GM19043 (cell line): ENCODE data around the gene SPINT4.
"Not testable (repeated sequence)": the region's sequence is repeated elsewhere in the genome, so short reads cannot be mapped to it uniquely, and the experiment has no call there.

Experiments
- ATAC-seq: cut with Tn5 transposase; IDR thresholded peaks from one replicate; pipeline ENCODE4 v1.9.1; 2021; ENCODE audit warnings: low read depth; ENCODE audit not compliant: unreplicated experiment

SPINT4 gene

DNA sequence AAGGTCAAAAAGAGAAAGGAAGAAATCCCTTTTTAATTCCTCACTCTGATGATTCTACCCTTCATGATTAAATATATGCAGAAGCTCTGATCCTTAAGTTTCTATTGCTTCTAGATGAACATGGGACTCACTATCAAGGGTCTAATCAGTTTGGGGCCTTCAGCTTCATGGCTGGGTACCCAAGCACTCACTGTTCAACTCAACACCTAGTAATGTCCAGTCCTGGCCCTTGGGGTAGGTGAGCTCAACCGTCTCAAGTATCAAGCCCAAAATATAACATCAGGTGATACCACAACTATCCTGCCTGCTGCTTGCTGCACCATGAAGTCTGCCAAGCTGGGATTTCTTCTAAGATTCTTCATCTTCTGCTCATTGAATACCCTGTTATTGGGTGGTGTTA, at the start of gene SPINT4:
Gene SPINT4 (plus strand): TSS at position 301 of the 400 bp plus-strand sequence. CDS start 21 bp downstream, at position 322.
- ATAC-seq: no peak

DNA sequence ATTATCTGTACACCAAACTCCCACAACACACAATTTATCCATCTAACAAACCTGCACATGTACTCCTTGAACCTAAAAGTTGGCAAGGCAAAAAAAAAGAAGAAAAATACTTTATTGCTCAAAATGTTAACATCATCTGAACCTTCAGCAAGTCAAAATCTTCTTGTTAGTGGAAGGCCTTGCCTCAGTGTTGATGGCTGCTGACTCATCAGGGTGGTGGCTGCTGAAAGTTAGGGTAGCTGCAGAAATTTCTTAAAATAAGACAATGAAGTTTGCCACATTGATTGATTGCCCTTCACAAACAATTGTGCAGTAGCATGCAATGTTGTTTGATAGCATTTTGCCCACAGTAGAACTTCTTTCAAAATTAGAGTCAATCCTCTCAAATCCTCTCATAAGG, 49.4 kb upstream of the SPINT4 start:
- ATAC-seq: no peak

DNA sequence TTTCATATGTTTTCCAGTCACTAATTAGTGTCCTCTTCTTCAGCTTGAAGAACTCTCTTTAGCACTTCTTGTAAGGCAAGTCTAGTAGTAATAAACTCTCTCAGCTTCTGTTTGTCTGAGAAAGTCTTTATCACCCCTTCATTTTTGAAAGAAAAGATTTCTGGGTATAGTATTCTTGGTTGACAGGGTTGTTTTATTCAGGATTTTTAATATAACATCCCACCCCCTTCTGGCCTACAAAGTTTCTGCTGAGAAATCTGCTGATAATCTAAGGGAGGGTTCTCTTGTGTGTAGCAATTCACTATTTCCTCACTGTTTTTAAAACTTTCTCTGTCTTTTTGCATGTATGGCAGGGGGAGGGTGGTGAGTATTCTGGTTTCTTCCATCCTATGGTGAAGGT, 42.5 kb upstream of the SPINT4 start:
- no peak for ATAC-seq

DNA sequence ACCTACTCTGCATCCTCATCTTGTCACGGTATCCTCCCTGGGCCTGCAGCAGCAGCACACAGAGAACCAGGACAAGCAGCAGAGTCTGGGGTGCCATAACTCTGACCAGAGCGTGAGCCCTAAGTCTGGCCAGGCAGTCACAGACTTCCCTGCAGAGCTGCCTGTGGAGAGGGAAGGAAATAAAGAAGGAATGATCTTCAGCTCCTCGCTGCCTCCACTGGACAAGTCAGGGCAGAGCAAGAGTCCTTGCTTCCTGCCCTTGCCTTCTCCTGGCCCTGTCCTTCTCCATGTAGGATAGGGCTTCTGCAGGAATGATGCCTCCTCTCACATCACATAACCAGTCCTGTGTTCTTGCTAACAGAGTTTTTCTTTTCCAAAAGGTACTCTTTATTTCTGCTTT, 36.3 kb upstream of the SPINT4 start:
- no peak for ATAC-seq

DNA sequence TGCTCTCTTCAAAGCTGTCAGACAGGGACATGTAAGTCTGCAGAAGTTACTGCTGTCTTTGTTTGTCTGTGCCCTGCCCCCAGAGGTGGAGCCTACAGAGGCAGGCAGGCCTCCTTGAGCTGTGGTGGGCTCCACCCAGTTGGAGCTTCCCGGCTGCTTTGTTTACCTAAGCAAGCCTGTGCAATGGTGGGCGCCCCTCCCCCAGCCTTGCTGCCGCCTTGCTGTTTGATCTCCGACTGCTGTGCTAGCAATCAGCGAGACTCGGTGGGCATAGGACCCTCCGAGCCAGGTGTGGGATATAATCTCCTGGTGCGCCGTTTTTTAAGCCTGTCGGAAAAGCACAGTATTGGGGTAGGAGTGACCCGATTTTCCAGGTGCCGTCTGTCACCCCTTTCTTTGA, 28.8 kb upstream of the SPINT4 start:
- ATAC-seq: not testable (repeated sequence)

DNA sequence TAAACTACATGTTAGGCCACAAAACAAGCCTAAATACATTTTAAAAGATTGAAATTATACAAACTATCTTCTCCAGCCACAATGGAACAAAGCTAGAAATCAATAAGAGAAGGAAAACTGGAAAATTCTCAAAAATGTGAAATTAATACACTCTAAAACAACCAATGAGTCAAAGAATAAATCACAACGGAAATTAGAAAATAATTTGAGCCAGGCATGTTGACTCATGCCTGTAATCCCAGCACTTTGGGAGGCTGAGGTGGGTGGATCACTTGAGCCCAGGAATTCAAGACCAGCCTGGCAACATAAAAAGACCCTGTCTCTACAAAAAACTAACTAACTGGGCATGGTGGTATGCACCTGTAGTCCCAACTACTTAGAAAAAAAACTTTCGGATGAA, 26.7 kb upstream of the SPINT4 start:
- ATAC-seq: no peak

DNA sequence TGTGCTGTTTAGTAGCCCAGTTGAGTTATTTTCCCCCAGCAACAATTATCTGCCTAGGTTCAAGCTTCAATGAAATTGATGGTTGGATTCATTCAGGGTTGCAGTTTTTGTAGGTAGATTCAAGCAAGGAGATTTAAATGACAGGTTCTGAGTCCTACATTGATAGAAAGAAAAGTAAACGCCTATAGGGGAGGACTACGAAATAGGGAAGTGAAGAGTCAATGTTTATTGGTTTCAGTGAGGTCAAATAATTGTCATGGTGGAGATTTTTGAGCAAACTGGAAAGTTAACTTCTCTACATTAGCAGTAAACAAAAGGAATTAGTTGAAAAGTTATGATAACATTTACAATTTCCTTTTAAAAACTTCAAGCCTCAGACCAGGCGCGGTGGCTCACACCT, 21.0 kb upstream of the SPINT4 start:
- no peak for ATAC-seq

DNA sequence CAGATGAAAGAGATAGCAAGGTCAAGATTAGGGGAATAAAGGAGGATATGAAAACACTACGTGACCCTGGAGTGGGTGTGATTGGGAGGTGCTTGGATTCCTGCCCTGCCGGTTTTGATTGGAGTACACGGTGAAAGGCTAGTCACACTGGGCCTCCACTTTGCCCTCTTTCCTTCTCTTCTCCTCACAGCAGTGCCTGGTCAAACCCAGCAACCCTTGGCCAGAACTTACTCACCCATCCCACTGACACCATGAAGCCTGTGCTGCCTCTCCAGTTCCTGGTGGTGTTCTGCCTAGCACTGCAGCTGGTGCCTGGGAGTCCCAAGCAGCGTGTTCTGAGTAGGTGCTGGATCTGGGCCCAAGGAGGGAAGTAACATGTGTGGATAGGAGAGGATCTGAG, 20.3 kb upstream of the SPINT4 start, which contains the start of gene WFDC13:
Gene WFDC13 (plus strand): TSS at position 166 of the 400 bp plus-strand sequence. CDS start 86 bp downstream, at position 252.
- ATAC-seq: no peak

DNA sequence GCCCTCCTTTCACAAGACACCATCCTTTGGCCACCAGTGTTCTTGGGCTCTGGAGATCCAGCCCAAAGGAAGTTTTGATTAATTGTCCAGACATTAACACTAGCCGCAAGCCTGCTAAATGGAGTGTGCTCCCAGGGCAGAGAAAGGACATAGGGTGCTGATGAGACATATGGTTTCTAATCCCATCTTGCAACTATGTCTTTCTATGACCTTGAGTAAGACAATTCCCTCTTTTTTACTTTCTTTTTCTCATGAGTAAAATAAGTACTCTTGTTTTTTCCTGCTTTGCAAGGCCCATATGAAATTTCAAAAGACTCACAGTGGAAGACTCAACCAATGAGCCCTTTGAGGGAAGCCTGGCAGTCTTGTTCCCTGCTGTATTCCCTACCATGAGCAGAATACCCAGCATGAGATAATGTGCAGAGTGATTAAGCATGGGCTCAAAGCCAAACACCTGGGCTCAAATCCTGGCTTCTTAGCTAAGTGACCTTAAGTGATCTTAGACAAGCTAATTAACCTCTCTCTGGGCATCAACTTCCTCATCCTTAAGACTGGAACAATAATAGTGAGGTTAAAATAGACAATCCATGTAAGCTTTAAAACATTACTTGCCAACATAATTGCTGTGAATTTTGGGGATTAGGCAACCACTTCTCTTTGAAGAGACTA, 17.0 kb upstream of the SPINT4 start, which contains the start of gene WFDC10B:
Gene WFDC10B (minus strand): TSS at position 51 of the 669 bp plus-strand sequence. CDS start 19,027 bp downstream, outside the sequence.
- ATAC-seq: no peak

DNA sequence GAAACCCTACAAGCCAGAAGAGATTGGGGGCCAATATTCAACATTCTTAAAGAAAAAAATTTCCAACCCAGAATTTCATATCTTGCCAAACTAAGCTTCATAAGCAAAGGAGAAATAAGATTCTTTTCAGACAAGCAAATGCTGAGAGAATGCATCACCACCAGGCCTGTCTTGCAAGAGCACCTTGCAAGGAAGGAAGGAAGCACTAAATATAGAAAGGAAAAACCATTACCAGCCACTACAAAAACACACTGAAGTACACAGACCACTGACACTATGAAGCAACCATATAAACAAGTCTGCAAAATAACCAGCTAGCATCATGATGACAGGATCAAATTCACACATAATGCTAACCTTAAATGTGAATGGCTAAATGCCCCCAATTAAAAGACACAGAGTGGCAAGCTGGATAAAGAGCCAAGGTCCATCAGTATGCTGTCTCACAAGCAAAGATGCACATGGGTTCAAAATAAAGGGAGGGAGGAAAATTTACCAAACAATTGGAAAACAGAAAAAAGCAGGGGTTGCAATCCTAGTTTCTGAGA, 5.9 kb upstream of the SPINT4 start:
- ATAC-seq: not testable (repeated sequence)

DNA sequence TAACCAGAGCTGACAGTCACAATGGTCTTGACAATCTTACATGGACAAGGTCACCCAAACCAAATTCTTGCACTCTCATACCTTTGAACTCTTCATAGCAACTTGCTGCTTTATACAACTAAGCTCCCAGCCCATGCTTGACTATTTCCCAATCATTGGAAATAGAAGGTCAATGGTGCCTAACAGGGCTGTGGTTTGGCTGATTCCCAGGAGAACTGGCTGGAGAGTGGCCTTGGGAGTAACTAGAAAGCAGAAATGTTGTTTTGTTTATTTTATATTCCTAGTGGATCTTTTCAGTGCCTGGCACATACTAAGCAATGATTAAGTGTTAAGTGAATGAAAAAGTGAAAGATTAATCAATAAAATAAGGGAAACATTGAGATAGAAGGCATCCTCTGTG, 3.0 kb downstream of the SPINT4 start:
- no peak for ATAC-seq

DNA sequence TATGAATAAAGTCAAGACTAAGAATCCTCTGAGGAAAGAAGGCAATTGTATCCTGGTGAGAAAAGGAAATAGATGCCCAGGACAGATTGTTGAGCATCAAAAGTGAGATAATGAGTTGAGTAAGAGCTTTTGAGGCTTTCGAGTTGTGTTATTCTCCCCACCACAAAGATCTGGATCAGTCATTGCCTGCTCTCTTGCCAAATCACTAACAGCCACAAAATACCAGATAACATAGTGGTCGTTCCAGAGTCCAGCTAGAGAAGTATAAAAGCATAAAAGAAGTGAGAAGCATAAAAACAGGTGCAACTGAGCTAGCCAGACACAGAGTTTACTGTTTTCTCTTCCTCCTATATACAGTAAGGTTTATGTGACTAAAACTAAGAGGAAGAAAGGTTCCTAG, 4.9 kb downstream of the SPINT4 start:
- no peak for ATAC-seq

DNA sequence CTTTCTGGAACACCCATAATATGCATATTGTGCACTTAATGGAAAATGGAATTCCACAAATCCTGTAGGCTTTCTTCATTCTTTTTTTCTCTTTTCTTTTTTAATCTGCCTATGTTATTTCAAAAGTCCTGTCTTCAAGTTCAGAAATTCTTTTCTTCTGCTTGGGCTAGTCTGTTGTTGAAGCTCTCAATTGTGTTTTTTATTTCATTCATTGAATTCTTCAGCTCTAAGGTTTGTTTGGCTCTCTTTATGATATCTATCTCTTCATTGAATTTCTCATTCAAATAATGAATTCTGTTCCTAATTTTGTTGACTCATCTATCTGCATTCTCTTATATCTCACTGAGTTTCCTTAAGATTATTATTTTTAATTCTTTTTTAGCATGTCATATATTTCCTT, 10.1 kb downstream of the SPINT4 start:
- no peak for ATAC-seq

DNA sequence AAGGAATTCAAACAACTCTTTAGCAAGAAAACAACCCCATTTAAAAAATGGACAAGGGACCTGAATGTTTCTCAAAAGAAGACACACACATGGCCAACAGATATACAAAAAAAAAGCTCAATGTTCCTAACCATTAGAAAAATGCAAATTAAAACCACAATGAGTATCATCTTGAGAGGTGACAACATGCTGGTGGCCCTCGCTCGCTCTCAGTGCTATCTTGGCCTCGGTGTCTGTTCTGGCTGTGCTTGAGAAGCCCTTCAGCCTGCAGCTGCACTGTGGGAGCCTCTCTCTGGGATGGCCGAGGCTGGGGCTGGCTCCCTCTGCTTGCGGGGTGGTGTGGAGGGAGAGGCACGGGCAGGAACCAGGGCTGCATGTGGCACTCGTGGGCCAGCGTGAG, 13.4 kb downstream of the SPINT4 start:
- ATAC-seq: no peak

DNA sequence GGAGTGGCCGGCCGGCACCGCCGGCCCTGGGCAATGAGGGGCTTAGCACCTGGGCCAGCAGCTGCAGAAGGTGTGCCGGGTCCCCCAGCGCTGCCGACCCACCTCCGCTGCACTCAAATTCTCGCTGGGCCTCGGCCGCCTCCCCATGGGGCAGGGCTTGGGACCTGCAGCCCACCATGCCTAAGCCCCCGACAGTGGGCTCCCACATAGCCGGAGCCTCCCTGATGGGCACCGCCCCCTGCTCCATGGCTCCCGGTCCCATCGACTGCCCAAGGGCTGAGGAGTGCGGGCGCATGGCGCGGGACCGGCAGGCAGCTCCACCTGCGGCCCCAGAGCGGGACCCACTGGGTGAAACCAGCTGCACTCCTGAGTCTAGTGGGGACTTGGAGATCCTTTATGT, 13.8 kb downstream of the SPINT4 start:
- ATAC-seq: no peak

DNA sequence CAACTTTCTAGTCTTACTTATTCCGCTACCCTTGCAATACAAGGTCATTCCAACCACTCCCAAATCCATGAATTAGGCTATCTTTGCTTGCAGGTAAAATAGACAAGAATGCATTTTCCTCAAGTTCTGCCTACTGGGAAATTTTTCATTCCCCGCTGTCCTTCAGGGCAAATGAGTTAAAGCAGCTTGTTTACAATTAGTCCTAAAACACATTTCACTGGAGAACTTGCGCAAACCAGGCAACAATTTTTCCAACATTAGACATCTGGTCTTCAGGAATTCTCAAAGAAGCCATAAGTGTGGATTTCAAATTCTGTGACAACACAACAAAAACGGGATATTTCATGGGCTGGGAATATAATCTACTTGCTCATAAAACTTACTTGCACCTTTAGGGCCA, 20.4 kb downstream of the SPINT4 start:
- no peak for ATAC-seq

DNA sequence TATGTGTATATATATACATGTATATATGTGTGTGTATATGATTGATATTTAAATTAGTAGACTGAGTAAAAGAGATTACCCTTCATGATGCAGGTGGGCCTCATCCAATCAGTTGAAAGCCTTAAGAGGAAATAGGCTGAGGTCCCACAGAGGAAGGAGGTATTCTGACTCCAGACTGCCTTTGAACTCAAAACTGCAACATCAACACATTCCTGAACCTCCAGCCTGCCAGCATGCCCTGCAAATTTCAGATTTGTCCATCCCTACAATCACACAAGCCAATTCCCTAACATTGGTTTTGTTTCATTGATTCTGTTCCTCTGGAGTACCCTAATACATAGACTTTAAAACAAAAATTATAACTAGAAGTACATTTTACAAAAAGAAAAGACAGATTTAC, 22.9 kb downstream of the SPINT4 start:
- no peak for ATAC-seq

DNA sequence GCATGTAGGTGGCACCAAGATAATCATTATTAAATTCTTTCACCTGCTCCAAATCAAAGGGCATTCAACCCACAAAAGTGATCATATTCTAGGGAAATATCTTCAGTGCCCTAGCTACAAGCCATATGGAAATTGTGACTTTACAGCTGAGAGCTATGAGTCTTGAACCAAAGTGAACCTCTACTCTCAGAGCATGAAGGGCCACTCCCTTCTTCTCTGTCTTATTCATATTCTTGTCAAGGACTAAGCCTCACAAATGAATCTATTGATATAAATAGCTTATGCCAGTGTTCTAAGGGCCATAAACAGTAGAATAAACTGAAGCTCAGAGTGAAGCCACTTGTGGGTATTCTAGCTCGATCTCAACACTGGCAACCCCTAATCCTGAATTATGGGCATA, 29.6 kb downstream of the SPINT4 start:
- ATAC-seq: no peak

DNA sequence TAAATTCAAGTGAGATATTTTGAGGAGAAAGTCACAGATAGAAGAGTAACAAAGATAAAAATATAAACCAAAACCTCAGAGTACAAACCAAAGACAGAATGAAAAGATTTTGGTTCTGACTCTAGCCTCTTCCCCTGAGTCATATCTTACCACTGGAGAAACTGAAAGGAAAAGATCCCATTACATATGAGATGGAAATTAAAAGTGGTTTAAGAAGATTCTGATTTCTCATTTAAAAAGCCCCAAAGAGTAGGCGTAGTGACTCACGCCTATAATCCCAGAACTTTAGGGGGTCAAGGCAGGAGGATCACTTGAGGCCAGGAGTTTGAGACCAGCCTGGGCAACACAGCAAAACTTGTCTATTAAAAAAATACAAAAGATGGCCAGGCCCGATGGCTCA, 30.6 kb downstream of the SPINT4 start:
- ATAC-seq: no peak

DNA sequence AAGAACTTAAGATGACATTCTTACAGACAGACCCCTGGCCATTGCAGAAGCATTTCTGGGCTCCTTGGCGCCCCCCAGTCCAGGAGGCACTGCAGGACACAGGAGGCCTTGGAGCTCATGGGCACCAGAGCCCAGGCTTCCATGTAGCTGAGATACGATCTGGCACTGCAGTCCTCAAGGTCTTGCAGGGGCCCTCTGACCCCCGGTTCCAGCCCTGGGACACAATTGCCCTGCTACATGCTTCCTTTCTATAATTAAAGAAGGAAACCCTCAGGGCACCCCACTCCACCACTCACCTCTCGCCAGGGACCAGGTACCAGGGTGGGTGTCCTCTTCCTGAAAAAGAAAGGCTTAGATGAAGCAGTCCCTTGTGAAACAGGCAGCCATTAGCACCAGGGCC, 35.9 kb downstream of the SPINT4 start:
- no peak for ATAC-seq

DNA sequence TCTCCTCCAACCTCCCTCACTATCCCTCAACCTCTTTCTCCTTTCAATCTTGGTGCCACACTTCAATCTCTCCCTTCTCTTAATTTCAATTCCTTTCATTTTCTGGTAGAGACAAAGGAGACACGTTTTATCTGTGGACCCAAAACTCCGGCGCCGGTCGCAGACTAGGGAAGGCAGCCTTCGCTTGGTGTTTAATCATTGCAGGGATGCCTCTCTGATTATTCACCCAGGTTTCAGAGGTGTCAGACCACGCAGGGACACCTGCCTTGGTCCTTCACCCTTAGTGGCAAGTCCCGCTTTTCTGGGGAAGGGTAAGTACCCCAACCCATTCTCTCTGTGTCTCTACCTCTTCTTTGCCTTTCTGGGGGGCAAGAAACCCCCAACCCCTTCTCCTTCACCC, 37.8 kb downstream of the SPINT4 start:
- ATAC-seq: not testable (repeated sequence)

DNA sequence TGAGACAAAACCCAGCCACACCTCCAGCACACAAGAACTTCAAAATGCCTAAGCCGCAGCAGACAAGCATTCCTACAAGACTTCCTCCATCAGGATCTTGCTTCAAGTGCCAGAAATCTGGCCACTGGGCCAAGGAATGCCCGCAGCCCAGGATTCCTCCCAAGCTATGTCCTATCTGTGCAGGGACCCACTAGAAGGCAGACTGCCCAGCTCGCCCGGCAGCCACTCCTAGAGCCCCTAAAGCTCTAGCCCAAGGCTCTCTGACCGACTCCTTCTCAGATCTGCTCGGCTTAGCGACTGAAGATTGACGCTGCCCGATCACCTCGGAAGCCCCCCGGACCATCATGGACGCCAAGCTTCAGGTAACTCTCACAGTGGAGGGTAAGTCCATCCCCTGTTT, 39.8 kb downstream of the SPINT4 start:
- ATAC-seq: not testable (repeated sequence)
